ENCODE results near the gene ZNF729. TPM values are rescaled to one million over a fixed set of nuclear protein-coding genes. Genes with fewer than 3 reads are reported as not detected.
"Not testable (repeated sequence)": the region's sequence is repeated elsewhere in the genome, so short reads cannot be mapped to it uniquely, and the experiment has no call there.

ZNF729 gene
- 0.06 TPM for polyA plus RNA-seq (ENCODE audit: insufficient read length)

GRCh38 chr19:22286151-22286810 lies at the start of gene ZNF729:
Gene ZNF729, plus strand, starts transcription at chr19:22286441. Its CDS starts 85 bp downstream, at chr19:22286526.
- DNase-seq (ENCODE audit: low read depth), result peak; percentile 24

GRCh38 chr19:22256856-22257255 lies 29.4 kb upstream of the ZNF729 start:
- no peak for DNase-seq (ENCODE audit: low read depth)

GRCh38 chr19:22257381-22257780 lies 28.9 kb upstream of the ZNF729 start:
- DNase-seq (ENCODE audit: low read depth), result no peak

GRCh38 chr19:22257916-22258315 lies 28.3 kb upstream of the ZNF729 start:
- no peak for DNase-seq (ENCODE audit: low read depth)

- no peak for DNase-seq (ENCODE audit: low read depth)
Observed at GRCh38 chr19:22260499-22260898, 25.7 kb upstream of the ZNF729 start.

- no peak for DNase-seq (ENCODE audit: low read depth)
Observed at GRCh38 chr19:22261596-22261995, 24.6 kb upstream of the ZNF729 start.

GRCh38 chr19:22263121-22263520 lies 23.1 kb upstream of the ZNF729 start:
- DNase-seq (ENCODE audit: low read depth), result no peak

GRCh38 chr19:22321554-22321953 lies 35.3 kb downstream of the ZNF729 start:
- not testable (repeated sequence) for DNase-seq (ENCODE audit: low read depth)

- DNase-seq (ENCODE audit: low read depth), result no peak
Observed at GRCh38 chr19:22326219-22326618, 40.0 kb downstream of the ZNF729 start.

- no peak for DNase-seq (ENCODE audit: low read depth)
Observed at GRCh38 chr19:22327321-22327720, 41.1 kb downstream of the ZNF729 start.

GRCh38 chr19:22331521-22331920 lies 45.3 kb downstream of the ZNF729 start:
- no peak for DNase-seq (ENCODE audit: low read depth)

GRCh38 chr19:22332924-22333323 lies 46.7 kb downstream of the ZNF729 start:
- no peak for DNase-seq (ENCODE audit: low read depth)

- DNase-seq (ENCODE audit: low read depth), result no peak
Observed at GRCh38 chr19:22335716-22336115, 49.5 kb downstream of the ZNF729 start.

GRCh38 chr19:22354665-22355064 lies 68.4 kb downstream of the ZNF729 start:
- no peak for DNase-seq (ENCODE audit: low read depth)

Other genes starting within 250 kb of the ZNF729 start
- 2.6 TPM for gene ZNF257, start 234.0 kb upstream of the ZNF729 start, polyA plus RNA-seq (ENCODE audit: insufficient read length)
- 0.10 TPM for gene ZNF676, start 89.5 kb upstream of the ZNF729 start, polyA plus RNA-seq (ENCODE audit: insufficient read length)
- gene ZNF98, start 135.9 kb downstream of the ZNF729 start, polyA plus RNA-seq (ENCODE audit: insufficient read length), result 0.76 TPM